ENCODE results near the gene COX7B. TPM values are rescaled to one million over a fixed set of nuclear protein-coding genes. Genes with fewer than 3 reads are reported as not detected.

COX7B gene, protein sequence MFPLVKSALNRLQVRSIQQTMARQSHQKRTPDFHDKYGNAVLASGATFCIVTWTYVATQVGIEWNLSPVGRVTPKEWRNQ
- polyA plus RNA-seq = 3,966 and 5,076 TPM in 2 replicates

DNA sequence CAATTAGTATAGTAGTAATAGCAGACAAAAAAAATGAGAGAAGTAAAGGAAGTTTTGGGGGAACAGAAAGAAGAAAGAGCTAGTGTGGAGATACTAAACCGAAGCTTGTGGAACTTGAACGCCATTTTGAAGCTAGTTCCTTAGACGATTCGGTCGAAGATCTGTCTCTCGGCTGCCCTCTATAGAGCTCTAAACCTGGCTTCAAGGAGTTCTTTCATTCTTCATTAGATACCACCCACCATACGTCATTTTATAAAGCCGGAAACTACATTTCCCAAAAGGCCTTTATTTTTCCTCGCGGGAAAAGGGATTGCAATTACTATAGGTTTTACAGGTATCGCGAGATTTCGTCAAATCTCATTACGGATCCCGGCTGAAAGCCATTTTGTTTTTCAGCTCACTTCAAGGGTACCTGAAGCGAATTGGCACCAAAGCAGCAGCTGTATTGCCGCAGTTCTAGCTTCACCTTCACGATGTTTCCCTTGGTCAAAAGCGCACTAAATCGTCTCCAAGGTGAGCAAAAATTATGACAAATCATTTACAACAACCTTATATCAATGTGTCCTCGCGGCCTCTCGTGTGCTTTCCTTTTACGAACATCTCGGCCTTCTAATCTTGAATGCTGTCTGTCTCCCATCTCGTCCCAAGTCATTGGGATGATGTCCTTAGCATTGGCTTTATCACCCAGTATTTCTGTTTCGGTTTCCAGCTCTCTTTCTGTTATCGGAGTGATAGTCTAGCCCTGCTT is at the start of gene COX7B:
COX7B (plus strand) TSS at position 388 of the 748 bp plus-strand sequence; CDS start at position 474, 86 bp downstream.

DNA sequence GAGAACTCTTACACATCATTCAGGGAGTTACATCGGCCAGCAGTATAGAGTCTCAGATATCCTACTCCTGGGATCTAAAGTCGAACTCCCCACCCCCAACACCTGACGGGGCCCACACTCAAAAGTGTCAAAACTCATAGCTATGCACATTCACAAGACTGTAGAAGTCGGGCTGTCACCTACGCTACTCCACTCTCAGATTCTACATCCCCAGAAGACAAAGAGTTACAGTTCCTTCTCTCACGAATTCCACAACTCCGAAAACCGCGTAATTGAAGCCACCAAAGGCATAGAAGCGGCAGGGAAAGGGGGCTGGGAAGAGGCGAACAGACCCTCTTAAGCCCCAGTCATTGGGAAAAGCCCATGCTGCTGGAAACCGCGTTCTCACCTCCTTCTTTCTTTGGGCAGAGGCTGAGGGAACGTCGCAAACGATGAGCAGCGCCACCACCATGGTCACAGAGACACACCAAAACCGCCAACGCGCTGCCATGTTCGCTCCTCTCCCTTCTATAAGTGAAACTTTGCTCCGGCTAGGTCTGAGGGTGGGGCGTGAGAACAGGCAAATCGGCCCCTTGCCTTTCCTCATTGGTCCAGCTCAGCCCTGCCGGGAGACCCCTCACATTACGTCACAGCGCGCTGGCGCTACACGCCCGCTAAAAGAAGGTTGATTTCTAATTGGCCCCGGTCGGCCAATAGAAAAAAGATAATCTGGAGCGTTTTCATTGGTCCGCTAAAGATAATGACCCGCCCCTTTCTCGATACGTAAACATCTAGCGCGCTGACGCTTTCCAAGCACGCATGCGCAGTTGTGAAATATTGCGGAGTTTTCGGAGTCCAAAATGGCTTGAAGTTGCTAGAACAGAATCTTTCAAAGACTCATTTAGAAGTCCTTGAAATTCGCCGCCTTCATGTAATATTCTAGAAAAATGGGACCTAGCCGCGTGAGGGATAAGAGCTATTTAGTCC is 4.1 kb upstream of the COX7B start, which contains the start of gene MAGT1:
MAGT1 (minus strand) TSS at position 515 of the 966 bp plus-strand sequence; CDS start at position 490, 25 bp downstream.

DNA sequence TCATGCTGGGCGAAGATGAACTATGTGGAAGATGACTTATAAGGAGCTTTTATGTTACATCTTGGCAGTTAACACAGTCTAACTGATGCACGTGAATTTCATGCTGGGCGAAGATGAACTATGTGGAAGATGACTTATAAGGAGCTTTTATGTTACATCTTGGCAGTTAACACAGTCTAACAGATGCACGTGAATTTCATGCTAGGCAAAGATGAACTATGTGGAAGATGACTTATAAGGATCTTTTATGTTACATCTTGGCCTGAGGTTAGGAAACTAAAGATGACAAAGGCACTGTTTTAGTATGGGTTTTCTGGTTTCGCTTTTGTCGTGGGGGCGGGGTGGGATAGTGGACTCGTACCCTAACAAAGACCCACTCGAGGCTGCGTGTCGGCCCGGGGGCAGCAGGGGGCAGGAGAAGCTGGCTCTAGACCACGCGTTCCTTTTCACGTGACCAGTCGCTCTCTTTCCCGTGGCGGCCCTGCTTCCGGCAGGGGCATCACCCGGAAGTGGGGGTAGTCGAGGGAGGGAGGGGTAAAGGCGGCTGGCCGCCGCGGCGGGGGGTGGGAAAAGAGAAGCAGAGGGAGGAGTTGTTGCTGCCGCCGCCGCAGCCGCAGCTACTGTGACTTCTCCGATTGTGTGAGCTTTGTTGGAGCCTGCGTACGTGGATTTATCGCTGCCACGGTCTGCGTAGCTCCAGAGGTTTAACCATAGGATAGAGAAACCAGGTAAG is 11.0 kb downstream of the COX7B start, which contains the start of gene ATP7A:
ATP7A (plus strand) TSS at position 586 of the 733 bp plus-strand sequence. CDS start 60,949 bp downstream, outside the sequence.

Other genes starting within 250 kb of the COX7B start
- gene ATRX, start 113.3 kb upstream of the COX7B start, polyA plus RNA-seq = 130 and 150 TPM in 2 replicates
- 5.5 and 6.2 TPM in 2 replicates for gene MAGT1, start 4.0 kb upstream of the COX7B start, polyA plus RNA-seq
- gene ATP7A, start 11.2 kb downstream of the COX7B start, polyA plus RNA-seq = 6.5 and 6.8 TPM in 2 replicates
- gene PGAM4, start 70.2 kb downstream of the COX7B start, polyA plus RNA-seq = not detected in 2 replicates
- gene PGK1, start 204.8 kb downstream of the COX7B start, polyA plus RNA-seq = 422 and 486 TPM in 2 replicates
- 27.8 and 34.0 TPM in 2 replicates for gene TAF9B, start 240.2 kb downstream of the COX7B start, polyA plus RNA-seq

Measured in Purkinje cell (primary cell).